ENCODE data around the gene GALR2.

GALR2 gene

GRCh38 chr17:76083536-76084182 lies 9.1 kb downstream of the GALR2 start:
- Histone ChIP-seq H3K27ac (ENCODE audit: low read depth, low read length, poor library complexity, severe bottlenecking) (no peak overlapping the region), H3F3A (ENCODE audit: insufficient read depth, low read length) (no peaks in the 10 kb centered on the region), H4K20me1 (ENCODE audit: insufficient read depth, low read length) (no peaks in the 10 kb centered on the region), H3K27me3 (ENCODE audit: insufficient read depth, low read length) (peaks cover 8% of the 10 kb centered on the region), H3K36me3 (ENCODE audit: insufficient read depth, low read length) (peaks cover 44% of the 10 kb centered on the region), H3K4me2 (ENCODE audit: low read length) (no peak overlapping the region), H3K79me2 (ENCODE audit: insufficient read depth, low read length) (no peaks in the 10 kb centered on the region), H3K9ac (ENCODE audit: low read length) (no peak overlapping the region), H3K9me3 (ENCODE audit: low read length) (no peaks in the 10 kb centered on the region), H3K4me1 (ENCODE audit: insufficient read depth, low read length, severe bottlenecking) (no peaks in the 10 kb centered on the region), H3K4me3 (ENCODE audit: low read depth, low read length, poor library complexity, severe bottlenecking) (no peak overlapping the region), H3K9me2 (ENCODE audit: low read depth, low read length) (no peaks in the 10 kb centered on the region), H2AFZ (ENCODE audit: low read length) (no peak overlapping the region)
- no peak for TF ChIP-seq CTCF (IDR thresholded peaks at IDR 0.05; ENCODE audit: low read length)

GRCh38 chr17:76085066-76085730 lies 10.6 kb downstream of the GALR2 start:
- peaks cover 54% of the 10 kb centered on the region for H3K36me3 ChIP-seq (ENCODE audit: insufficient read depth, low read length)
- H3K4me2 ChIP-seq (ENCODE audit: low read length) = no peak overlapping the region
- no peaks in the 10 kb centered on the region for H3K9me3 ChIP-seq (ENCODE audit: low read length)
- H3K27me3 ChIP-seq (ENCODE audit: insufficient read depth, low read length) = no peaks in the 10 kb centered on the region
- H3K4me3 ChIP-seq (ENCODE audit: low read depth, low read length, poor library complexity, severe bottlenecking) = no peak overlapping the region
- no peak overlapping the region for H3K27ac ChIP-seq (ENCODE audit: low read depth, low read length, poor library complexity, severe bottlenecking)
- H2AFZ ChIP-seq (ENCODE audit: low read length) = no peak overlapping the region
- H3F3A ChIP-seq (ENCODE audit: insufficient read depth, low read length) = no peaks in the 10 kb centered on the region
- H3K79me2 ChIP-seq (ENCODE audit: insufficient read depth, low read length) = no peaks in the 10 kb centered on the region
- H3K9ac ChIP-seq (ENCODE audit: low read length) = no peak overlapping the region
- H3K9me2 ChIP-seq (ENCODE audit: low read depth, low read length) = no peaks in the 10 kb centered on the region
- no peak for TF ChIP-seq EZH2 (IDR thresholded peaks at IDR 0.05; ENCODE audit: borderline replicate concordance, low read length)
- no peak for TF ChIP-seq CTCF (IDR thresholded peaks at IDR 0.05; ENCODE audit: low read length)
- H3K4me1 ChIP-seq (ENCODE audit: insufficient read depth, low read length, severe bottlenecking) = no peaks in the 10 kb centered on the region
- H4K20me1 ChIP-seq (ENCODE audit: insufficient read depth, low read length) = no peaks in the 10 kb centered on the region

GRCh38 chr17:76085731-76086366 lies 11.3 kb downstream of the GALR2 start:
- Histone ChIP-seq H3K4me1 (ENCODE audit: insufficient read depth, low read length, severe bottlenecking) (no peaks in the 10 kb centered on the region), H3F3A (ENCODE audit: insufficient read depth, low read length) (no peaks in the 10 kb centered on the region), H3K79me2 (ENCODE audit: insufficient read depth, low read length) (no peaks in the 10 kb centered on the region), H3K27ac (ENCODE audit: low read depth, low read length, poor library complexity, severe bottlenecking) (no peak overlapping the region), H3K9me2 (ENCODE audit: low read depth, low read length) (no peaks in the 10 kb centered on the region), H3K9ac (ENCODE audit: low read length) (no peak overlapping the region), H4K20me1 (ENCODE audit: insufficient read depth, low read length) (no peaks in the 10 kb centered on the region), H3K9me3 (ENCODE audit: low read length) (no peaks in the 10 kb centered on the region), H3K4me2 (ENCODE audit: low read length) (no peak overlapping the region), H3K27me3 (ENCODE audit: insufficient read depth, low read length) (no peaks in the 10 kb centered on the region), H3K36me3 (ENCODE audit: insufficient read depth, low read length) (peaks cover 61% of the 10 kb centered on the region), H2AFZ (ENCODE audit: low read length) (no peak overlapping the region), H3K4me3 (ENCODE audit: low read depth, low read length, poor library complexity, severe bottlenecking) (no peak overlapping the region)
- TF ChIP-seq EZH2 (IDR thresholded peaks at IDR 0.05; ENCODE audit: borderline replicate concordance, low read length) (no peak), CTCF (IDR thresholded peaks at IDR 0.05; ENCODE audit: low read length) (no peak)
